SK-N-SH (cell line): ENCODE measurements around the gene RASA3.

Experiments
- EP300 ChIP-seq, 2 experiments: IDR thresholded peaks; 2 replicates each; pipeline versions ENCODE4 v1.4.0 to v1.6.1; 2012; ENCODE audit warnings: borderline replicate concordance in 1 of 2, low read depth in 1 of 2, low read length in 1 of 2
- NRF1 ChIP-seq: IDR thresholded peaks from 2 replicates; pipeline ENCODE4 v1.6.1; 2012; ENCODE audit warnings: low read depth, mild to moderate bottlenecking, low read length
- POLR2AphosphoS5 ChIP-seq: IDR thresholded peaks from 2 replicates; pipeline ENCODE4 v1.6.1; 2012; ENCODE audit warnings: low read depth, low read length
- RCOR1 ChIP-seq: fragments of 150-350 bp; IDR thresholded peaks from 2 replicates; pipeline ENCODE4 v1.6.1; 2017; ENCODE audit warnings: antibody characterized with exemption, low read length
- YY1 ChIP-seq: IDR thresholded peaks from 2 replicates; pipeline ENCODE4 v1.4.0; 2012; ENCODE audit warnings: low read depth, mild to moderate bottlenecking
- TF ChIP-seq, protein P1 (sequence below): fragments of 200-600 bp; sonication (generic); IDR thresholded peaks from 2 replicates; pipeline ENCODE4 v1.6.1; 2017; ENCODE audit warnings: antibody characterized with exemption, mild to moderate bottlenecking, moderate library complexity
- TF ChIP-seq, protein P2 (sequence below): fragments of 150-350 bp; IDR thresholded peaks from 2 replicates; pipeline ENCODE4 v1.6.1; 2017; ENCODE audit warnings: antibody characterized with exemption, low read length, low read depth, borderline replicate concordance
- TF ChIP-seq, protein P3 (sequence below): fragments of 150-350 bp; IDR thresholded peaks from 2 replicates; pipeline ENCODE4 v1.6.1; 2016; ENCODE audit warnings: mild to moderate bottlenecking, low read depth, low read length

DNA sequence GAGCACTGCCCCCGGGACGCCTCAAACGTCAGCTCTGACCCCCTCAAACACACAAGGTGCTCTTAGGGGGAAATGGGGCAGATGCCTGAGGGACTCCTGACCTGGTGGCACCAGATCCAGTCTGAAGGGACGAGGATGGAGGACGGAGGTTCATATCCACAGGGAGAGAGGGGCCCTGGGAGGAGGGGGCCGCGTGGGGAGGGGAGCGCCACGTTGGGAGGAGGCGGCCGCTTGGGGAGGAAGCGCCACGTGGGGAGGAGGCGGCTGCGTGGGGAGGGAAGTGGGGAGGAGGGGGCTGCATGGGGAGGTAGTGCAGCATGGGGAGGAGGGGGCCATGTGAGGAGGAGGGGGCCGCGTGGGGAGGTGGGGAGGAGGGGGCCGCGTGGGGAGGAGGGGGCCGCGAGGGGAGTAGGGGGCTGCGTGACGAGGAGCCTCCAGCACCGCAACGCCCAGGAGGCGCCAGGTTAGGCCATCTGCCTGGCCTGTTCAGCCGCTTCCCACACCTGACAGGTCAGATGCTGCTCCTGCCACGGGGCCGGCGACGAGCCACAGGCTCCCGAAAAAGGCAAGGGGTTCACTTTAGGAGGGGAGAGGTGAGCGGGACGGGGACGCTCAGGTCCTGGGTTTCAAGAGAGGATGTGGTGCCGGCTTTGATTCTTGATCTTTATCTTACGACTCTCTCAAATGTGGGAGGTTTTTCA is 121.9 kb downstream of the RASA3 start:
- TF ChIP-seq, protein P1, sequence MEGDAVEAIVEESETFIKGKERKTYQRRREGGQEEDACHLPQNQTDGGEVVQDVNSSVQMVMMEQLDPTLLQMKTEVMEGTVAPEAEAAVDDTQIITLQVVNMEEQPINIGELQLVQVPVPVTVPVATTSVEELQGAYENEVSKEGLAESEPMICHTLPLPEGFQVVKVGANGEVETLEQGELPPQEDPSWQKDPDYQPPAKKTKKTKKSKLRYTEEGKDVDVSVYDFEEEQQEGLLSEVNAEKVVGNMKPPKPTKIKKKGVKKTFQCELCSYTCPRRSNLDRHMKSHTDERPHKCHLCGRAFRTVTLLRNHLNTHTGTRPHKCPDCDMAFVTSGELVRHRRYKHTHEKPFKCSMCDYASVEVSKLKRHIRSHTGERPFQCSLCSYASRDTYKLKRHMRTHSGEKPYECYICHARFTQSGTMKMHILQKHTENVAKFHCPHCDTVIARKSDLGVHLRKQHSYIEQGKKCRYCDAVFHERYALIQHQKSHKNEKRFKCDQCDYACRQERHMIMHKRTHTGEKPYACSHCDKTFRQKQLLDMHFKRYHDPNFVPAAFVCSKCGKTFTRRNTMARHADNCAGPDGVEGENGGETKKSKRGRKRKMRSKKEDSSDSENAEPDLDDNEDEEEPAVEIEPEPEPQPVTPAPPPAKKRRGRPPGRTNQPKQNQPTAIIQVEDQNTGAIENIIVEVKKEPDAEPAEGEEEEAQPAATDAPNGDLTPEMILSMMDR: no peak
- TF ChIP-seq YY1 (no peak), RCOR1 (no peak), POLR2AphosphoS5 (no peak), EP300 (IDR thresholded peaks at IDR 0.05; ENCODE audit: borderline replicate concordance in 1 of 2, low read depth in 1 of 2, low read length in 1 of 2) (no peak), NRF1 (no peak)
- TF ChIP-seq, protein P2, sequence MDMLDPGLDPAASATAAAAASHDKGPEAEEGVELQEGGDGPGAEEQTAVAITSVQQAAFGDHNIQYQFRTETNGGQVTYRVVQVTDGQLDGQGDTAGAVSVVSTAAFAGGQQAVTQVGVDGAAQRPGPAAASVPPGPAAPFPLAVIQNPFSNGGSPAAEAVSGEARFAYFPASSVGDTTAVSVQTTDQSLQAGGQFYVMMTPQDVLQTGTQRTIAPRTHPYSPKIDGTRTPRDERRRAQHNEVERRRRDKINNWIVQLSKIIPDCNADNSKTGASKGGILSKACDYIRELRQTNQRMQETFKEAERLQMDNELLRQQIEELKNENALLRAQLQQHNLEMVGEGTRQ: no peak
- TF ChIP-seq, protein P3, sequence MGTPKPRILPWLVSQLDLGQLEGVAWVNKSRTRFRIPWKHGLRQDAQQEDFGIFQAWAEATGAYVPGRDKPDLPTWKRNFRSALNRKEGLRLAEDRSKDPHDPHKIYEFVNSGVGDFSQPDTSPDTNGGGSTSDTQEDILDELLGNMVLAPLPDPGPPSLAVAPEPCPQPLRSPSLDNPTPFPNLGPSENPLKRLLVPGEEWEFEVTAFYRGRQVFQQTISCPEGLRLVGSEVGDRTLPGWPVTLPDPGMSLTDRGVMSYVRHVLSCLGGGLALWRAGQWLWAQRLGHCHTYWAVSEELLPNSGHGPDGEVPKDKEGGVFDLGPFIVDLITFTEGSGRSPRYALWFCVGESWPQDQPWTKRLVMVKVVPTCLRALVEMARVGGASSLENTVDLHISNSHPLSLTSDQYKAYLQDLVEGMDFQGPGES: no peak
